CD14-positive monocyte (primary cell): ENCODE measurements around the gene FCSK. TPM values are rescaled to one million over a fixed set of nuclear protein-coding genes. Genes with fewer than 3 reads are reported as not detected.

Source experiments
- DNase-seq, 3 donors: peaks; one replicate each; pipeline ENCODE4 v3.0.0-alpha.2; 2011 to 2022
- H2AFZ ChIP-seq: 2 replicates; pipeline ENCODE4 v1.6.0; 2012; ENCODE audit warnings: mild to moderate bottlenecking, low read depth, low read length, inconsistent platforms; ENCODE audit not compliant: insufficient read depth, poor library complexity, severe bottlenecking
- H3K27ac ChIP-seq, 2 donors: 1 replicate in 1 of 2; 2 replicates in 1 of 2; pipeline ENCODE4 v1.5.1; 2012 to 2013; ENCODE audit warnings: low read length in 2 of 2, control low read depth in 1 of 2, inconsistent platforms in 1 of 2, low read depth in 1 of 2, mild to moderate bottlenecking in 1 of 2
- H3K27me3 ChIP-seq, 2 donors: one replicate each; pipeline versions ENCODE4 v1.6.0 to v1.6.1; 2011 to 2013; ENCODE audit warnings: low read length in 2 of 2; ENCODE audit not compliant: control insufficient read depth in 2 of 2, insufficient read depth in 2 of 2
- H3K36me3 ChIP-seq, 2 donors: replicated peaks in 1 of 2; 1 replicate in 1 of 2; 2 replicates in 1 of 2; pipeline versions ENCODE4 v1.5.1 to v1.6.1; 2012 to 2013; ENCODE audit warnings: low read length in 2 of 2, control low read depth in 1 of 2, inconsistent platforms in 1 of 2, mild to moderate bottlenecking in 1 of 2; ENCODE audit not compliant: insufficient read depth in 2 of 2, control insufficient read depth in 1 of 2
- H3K4me1 ChIP-seq, 2 donors: 1 replicate in 1 of 2; 2 replicates in 1 of 2; pipeline versions ENCODE4 v1.5.1 to v1.6.1; 2012 to 2013; ENCODE audit warnings: low read length in 2 of 2, control low read depth in 1 of 2, inconsistent platforms in 1 of 2, mild to moderate bottlenecking in 1 of 2, moderate library complexity in 1 of 2; ENCODE audit not compliant: insufficient read depth in 2 of 2, control insufficient read depth in 1 of 2
- H3K4me2 ChIP-seq: replicated peaks from 2 replicates; pipeline ENCODE3; 2012; ENCODE audit warnings: low read length, moderate library complexity, mild to moderate bottlenecking; ENCODE audit not compliant: poor library complexity, severe bottlenecking; ENCODE audit errors: extremely low read depth
- H3K4me3 ChIP-seq, 3 experiments: fragments of 200-600 bp in 1 of 3; sonication (generic) in 1 of 3; replicated peaks in 1 of 3; 1 replicate in 2 of 3; 2 replicates in 1 of 3; pipeline ENCODE4 v1.5.1; 2011 to 2013; ENCODE audit warnings: low read length in 3 of 3, mild to moderate bottlenecking in 3 of 3, control low read depth in 2 of 3, low read depth in 2 of 3, inconsistent platforms in 1 of 3, moderate library complexity in 1 of 3
- H3K79me2 ChIP-seq: 2 replicates; pipeline ENCODE4 v1.6.0; 2012; ENCODE audit warnings: mild to moderate bottlenecking, control low read depth, inconsistent platforms, low read length, moderate library complexity; ENCODE audit not compliant: insufficient read depth
- H3K9ac ChIP-seq: 2 replicates; pipeline ENCODE4 v1.6.0; 2017; ENCODE audit warnings: low read length, mild to moderate bottlenecking; ENCODE audit not compliant: insufficient read depth, poor library complexity, severe bottlenecking
- H3K9me3 ChIP-seq, 2 donors: replicated peaks in 1 of 2; 1 replicate in 1 of 2; 2 replicates in 1 of 2; pipeline versions ENCODE4 v1.5.1 to v1.6.1; 2012 to 2013; ENCODE audit warnings: low read length in 2 of 2, control low read depth in 1 of 2; ENCODE audit not compliant: control insufficient read depth in 1 of 2, insufficient read depth in 1 of 2
- H4K20me1 ChIP-seq: 2 replicates; pipeline ENCODE4 v1.6.0; 2012; ENCODE audit warnings: mild to moderate bottlenecking, low read length, control low read depth, moderate library complexity; ENCODE audit not compliant: insufficient read depth
- H3K27ac Mint-ChIP-seq, 7 donors: one replicate each; pipeline ENCODE4 v1.8.0; 2020; ENCODE audit warnings: mild to moderate bottlenecking in 7 of 7, mixed read lengths in 7 of 7, moderate library complexity in 6 of 7, inconsistent platforms in 2 of 7
- H3K27me3 Mint-ChIP-seq, 3 donors: one replicate each; pipeline ENCODE4 v1.8.0; 2021 to 2022; ENCODE audit warnings: low read depth in 3 of 3, mild to moderate bottlenecking in 3 of 3, mixed read lengths in 3 of 3, moderate library complexity in 3 of 3, inconsistent platforms in 1 of 3
- H3K36me3 Mint-ChIP-seq, 2 donors: one replicate each; pipeline ENCODE4 v1.8.0; 2020; ENCODE audit warnings: mixed read lengths in 2 of 2, inconsistent platforms in 1 of 2, mild to moderate bottlenecking in 1 of 2
- H3K4me1 Mint-ChIP-seq: one replicate; pipeline ENCODE4 v1.8.0; 2020; ENCODE audit warnings: mild to moderate bottlenecking, mixed read lengths
- H3K4me3 Mint-ChIP-seq, 2 donors: one replicate each; pipeline ENCODE4 v1.8.0; 2020; ENCODE audit warnings: mild to moderate bottlenecking in 2 of 2, mixed read lengths in 2 of 2, moderate library complexity in 1 of 2
- H3K9me3 Mint-ChIP-seq, 7 donors: one replicate each; pipeline ENCODE4 v1.8.0; 2020 to 2022; ENCODE audit warnings: mixed read lengths in 7 of 7, mild to moderate bottlenecking in 6 of 7, moderate library complexity in 6 of 7, inconsistent platforms in 2 of 7
- CTCF ChIP-seq: fragments of 200-600 bp; IDR thresholded peaks from one replicate; pipeline ENCODE4 v1.8.0; 2022; ENCODE audit warnings: antibody characterized with exemption, mild to moderate bottlenecking
- WGBS: methylation state at CpG from one replicate; pipeline ENCODE4 v1.1.5; 2013; ENCODE audit warnings: missing lambda C conversion rate; ENCODE audit not compliant: insufficient coverage; 5-methylcytosine and 5-hydroxymethylcytosine counted together
- intact Hi-C, 2 donors: fragments of 100-400 bp; cut with micrococcal nuclease; formaldehyde crosslinking; loops; one replicate each; pipeline versions ENCODE4 v1.15.0 to v1.15.1; 2023
- polyA plus RNA-seq, 3 donors: library from polyadenylated mRNA; depleted of rRNA in 1 of 3; unstranded in 2 of 3; stranded (reverse) in 1 of 3; fragments of 300-500 nt in 2 of 3; fragments of >200 nt in 1 of 3; fragmentation: Illumina TruSeq in 2 of 3; gene quantifications; 1 replicate in 2 of 3; 2 replicates in 1 of 3; pipeline ENCODE4 v1.2.3, GENCODE V29; 2012 to 2021

The FCSK gene
- polyA plus RNA-seq, 3 donors = 4.2 to 19.0 (median 6.4) TPM

- Histone ChIP-seq H3K4me3 (peak overlapping the region in 1 of 3 experiments; percentile 96), H4K20me1 (peaks cover 30% of the 10 kb centered on the region), H3K9ac (no peak overlapping the region), H3K79me2 (peaks cover 38% of the 10 kb centered on the region), H2AFZ (no peak overlapping the region), H3K9me3 (no peaks in the 10 kb centered on the region), H3K4me2 (peak overlapping the region; percentile 100), H3K36me3 (peaks cover 4 to 7% of the 10 kb centered on the region in 2 donors), H3K4me1 (peaks cover 43 to 55% of the 10 kb centered on the region in 2 donors), H3K27me3 (no peaks in the 10 kb centered on the region), H3K27ac (no peak overlapping the region)
- Mint-ChIP-seq H3K36me3 (peaks cover 14 to 15% of the 10 kb centered on the region in 2 donors), H3K27me3 (peaks cover 2 to 6% (median 5%) of the 10 kb centered on the region in 3 donors), H3K4me3 (peak overlapping the region; percentile 41 to 98), H3K27ac (peak overlapping the region in 4 of 7 donors; percentile 8 to 82 (median 65)), H3K4me1 (peaks cover 58% of the 10 kb centered on the region), H3K9me3 (no peaks in the 10 kb centered on the region)
- no peak for DNase-seq
- TF ChIP-seq CTCF = no peak
- intact Hi-C loops = loop anchor here in 1 of 2 donors (5.0 kb wide), 1 partner anchor 45 kb away; no protein-coding TSS in a partner anchor
- 100% methylated on average over 3 of the region's 5 CpGs for WGBS
These were observed 17.3 kb upstream of the FCSK start for GRCh38 chr16:70437017-70437581.

- Mint-ChIP-seq H3K27ac (peak overlapping the region; percentile 77 to 95 (median 89)), H3K27me3 (peaks cover 2 to 6% (median 5%) of the 10 kb centered on the region in 3 donors), H3K4me1 (peaks cover 50% of the 10 kb centered on the region), H3K9me3 (no peaks in the 10 kb centered on the region), H3K36me3 (peaks cover 14 to 15% of the 10 kb centered on the region in 2 donors), H3K4me3 (peak overlapping the region; percentile 98 to 100)
- Histone ChIP-seq H4K20me1 (peaks cover 29% of the 10 kb centered on the region), H3K27me3 (no peaks in the 10 kb centered on the region), H3K27ac (peak overlapping the region in 1 of 2 donors; percentile 73), H3K36me3 (peaks cover 4 to 7% of the 10 kb centered on the region in 2 donors), H3K9ac (peak overlapping the region; percentile 70), H2AFZ (peak overlapping the region; percentile 99), H3K4me3 (peak overlapping the region; percentile 66 to 96 (median 91)), H3K79me2 (peaks cover 33% of the 10 kb centered on the region), H3K9me3 (no peaks in the 10 kb centered on the region), H3K4me2 (peak overlapping the region; percentile 100), H3K4me1 (peaks cover 35 to 47% of the 10 kb centered on the region in 2 donors)
- intact Hi-C loops = loop anchor here (2.0 to 5.0 kb wide), 2 partner anchors 33 to 46 kb away; no protein-coding TSS in a partner anchor
- 19% methylated on average over 16 of the region's 22 CpGs for WGBS
- TF ChIP-seq CTCF = no peak
- DNase-seq = peak in 1 of 3 donors; percentile 43
These were observed 16.5 kb upstream of the FCSK start for GRCh38 chr16:70437582-70438557.
